Thyroid gland (tissue), 4 donors: ENCODE results near the gene RARG. TPM values are rescaled to one million over a fixed set of nuclear protein-coding genes. Genes with fewer than 3 reads are reported as not detected.

ENCODE experiments used
- DNase-seq, 2 donors: peaks; one replicate each; pipeline ENCODE4 v3.0.0-alpha.2; 2019
- H3K27ac ChIP-seq, 3 donors: fragments of 200-600 bp; sonication (generic); 1 replicate in 2 of 3; 2 replicates in 1 of 3; pipeline ENCODE4 v1.5.1; 2016 to 2019; ENCODE audit warnings: mild to moderate bottlenecking in 1 of 3, moderate library complexity in 1 of 3
- H3K27me3 ChIP-seq: fragments of 200-600 bp; sonication (generic); one replicate; pipeline ENCODE4 v1.5.1; 2019
- H3K36me3 ChIP-seq, 2 donors: fragments of 200-600 bp; sonication (generic); one replicate each; pipeline ENCODE4 v1.5.1; 2016 to 2019
- H3K4me1 ChIP-seq, 2 donors: fragments of 200-600 bp; sonication (generic); one replicate each; pipeline ENCODE4 v1.5.1; 2017 to 2019
- H3K4me3 ChIP-seq, 3 donors: fragments of 200-600 bp; sonication (generic); replicated peaks in 1 of 3; 1 replicate in 2 of 3; 2 replicates in 1 of 3; pipeline ENCODE4 v1.5.1; 2016; ENCODE audit warnings: mild to moderate bottlenecking in 1 of 3
- H3K9me3 ChIP-seq: fragments of 200-600 bp; sonication (generic); one replicate; pipeline ENCODE4 v1.5.1; 2017
- CTCF ChIP-seq, 6 experiments: fragments of 200-600 bp in 3 of 6; fragments of 450-650 bp in 3 of 6; sonication (generic) in 3 of 6; IDR thresholded peaks; one replicate each; pipeline ENCODE4 v1.5.1; 2016 to 2019; ENCODE audit warnings: antibody characterized with exemption in 6 of 6, mild to moderate bottlenecking in 2 of 6, inconsistent platforms in 1 of 6, moderate library complexity in 1 of 6
- POLR2A ChIP-seq, 2 donors: fragments of 450-650 bp; IDR thresholded peaks; one replicate each; pipeline ENCODE4 v1.6.1; 2017; ENCODE audit warnings: antibody characterized with exemption in 2 of 2, mild to moderate bottlenecking in 2 of 2, moderate library complexity in 1 of 2
- WGBS, 2 donors: methylation state at CpG; one replicate each; pipeline ENCODE4 v1.1.5; 2017; 5-methylcytosine and 5-hydroxymethylcytosine counted together
- intact Hi-C: fragments of 100-400 bp; cut with DNase I; formaldehyde crosslinking; loops from one replicate; pipeline ENCODE4 v1.15.1; 2023
- total RNA-seq, 4 donors: library from RNA; depleted of rRNA; stranded (reverse); fragments of >200 nt; gene quantifications; one replicate each; pipeline ENCODE4 v1.2.3, GENCODE V29; 2016

The RARG gene
- total RNA-seq, 4 donors from 2014 or later, result 13.6 to 27.7 (median 23.8) TPM

DNA sequence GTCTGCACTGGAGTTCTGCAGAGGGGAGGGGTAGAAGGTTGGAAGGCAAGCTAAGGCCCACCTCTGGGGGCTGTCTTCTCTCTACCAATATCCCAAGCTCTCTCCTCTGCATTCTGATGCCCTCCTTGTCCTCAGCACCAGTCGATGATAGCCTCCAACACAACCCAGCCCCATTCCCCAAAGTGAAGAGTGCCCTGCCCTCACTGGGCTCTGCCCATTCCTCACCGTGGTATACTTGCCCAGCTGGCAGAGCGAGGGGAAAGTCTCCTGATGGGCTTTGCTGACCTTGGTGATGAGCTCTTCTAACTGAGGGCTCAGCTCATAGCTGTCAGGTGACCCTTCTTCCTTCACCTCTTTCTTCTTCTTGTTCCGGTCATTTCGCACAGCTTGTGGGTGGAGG is 17.8 kb downstream of the RARG start:
- H3K9me3 ChIP-seq, result no peaks in the 10 kb centered on the region
- peaks cover 42 to 43% of the 10 kb centered on the region in 2 donors for H3K36me3 ChIP-seq
- peaks cover 1 to 36% of the 10 kb centered on the region in 2 donors for H3K4me1 ChIP-seq
- no peak overlapping the region for H3K4me3 ChIP-seq
- no peak for DNase-seq
- 82 to 83% methylated on average over 5 of the region's 5 CpGs for WGBS, 2 donors
- peak overlapping the region in 1 of 3 donors; percentile 43 for H3K27ac ChIP-seq
- H3K27me3 ChIP-seq, result no peaks in the 10 kb centered on the region
- no peak for TF ChIP-seq POLR2A (IDR thresholded peaks at IDR 0.05)
- TF ChIP-seq CTCF (IDR thresholded peaks at IDR 0.05), result no peak
- intact Hi-C loops, result loop anchor here (5.0 kb wide), 1 partner anchor 38 kb away; a partner anchor contains a TSS

GRCh38 chr12:53213348-53213747 is 18.7 kb downstream of the RARG start:
- H3K9me3 ChIP-seq, result no peaks in the 10 kb centered on the region
- peaks cover 0 to 28% of the 10 kb centered on the region in 2 donors for H3K4me1 ChIP-seq
- intact Hi-C loops, result loop anchor here (5.0 kb wide), 1 partner anchor 39 kb away; a partner anchor contains a TSS
- H3K36me3 ChIP-seq, result peaks cover 42 to 43% of the 10 kb centered on the region in 2 donors
- 17 to 22% methylated on average over 8 to 13 of the region's 14 CpGs for WGBS, 2 donors
- no peak overlapping the region for H3K27ac ChIP-seq
- H3K27me3 ChIP-seq, result no peaks in the 10 kb centered on the region
- DNase-seq, result peak; percentile 78 to 79
- TF ChIP-seq CTCF (IDR thresholded peaks at IDR 0.05) (peak; percentile 63 to 95 (median 92)), POLR2A (IDR thresholded peaks at IDR 0.05) (no peak)
- H3K4me3 ChIP-seq, result no peak overlapping the region

DNA sequence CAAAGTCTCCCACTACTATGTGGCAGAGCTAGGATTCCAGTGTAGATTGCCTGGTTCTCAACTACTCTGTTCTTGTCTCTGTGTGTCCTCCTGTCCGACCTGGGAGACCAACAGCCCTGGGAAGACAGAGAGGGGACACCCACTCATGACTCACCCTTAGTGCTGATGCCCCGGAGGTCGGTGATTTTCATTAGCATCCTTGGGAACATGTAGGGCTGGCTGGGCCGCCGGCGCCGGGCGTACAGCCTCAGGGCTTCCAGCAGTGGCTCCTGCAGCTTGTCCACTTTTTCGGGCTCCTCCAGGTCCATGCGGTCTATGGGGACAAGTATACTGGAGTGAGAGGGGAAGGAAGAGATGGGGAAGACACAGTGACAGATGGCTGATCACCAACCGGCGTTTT is 19.1 kb downstream of the RARG start:
- H3K9me3 ChIP-seq, result no peaks in the 10 kb centered on the region
- H3K4me1 ChIP-seq, result peaks cover 0 to 24% of the 10 kb centered on the region in 2 donors
- TF ChIP-seq CTCF (IDR thresholded peaks at IDR 0.05) (no peak), POLR2A (IDR thresholded peaks at IDR 0.05) (no peak)
- DNase-seq, result no peak
- intact Hi-C loops, result loop anchor here (5.0 kb wide), 1 partner anchor 39 kb away; a partner anchor contains a TSS
- H3K27me3 ChIP-seq, result no peaks in the 10 kb centered on the region
- H3K36me3 ChIP-seq, result peaks cover 42 to 43% of the 10 kb centered on the region in 2 donors
- H3K27ac ChIP-seq, result no peak overlapping the region
- H3K4me3 ChIP-seq, result no peak overlapping the region
- WGBS, 2 donors, result 43 to 60% methylated on average over 12 of the region's 12 CpGs

DNA sequence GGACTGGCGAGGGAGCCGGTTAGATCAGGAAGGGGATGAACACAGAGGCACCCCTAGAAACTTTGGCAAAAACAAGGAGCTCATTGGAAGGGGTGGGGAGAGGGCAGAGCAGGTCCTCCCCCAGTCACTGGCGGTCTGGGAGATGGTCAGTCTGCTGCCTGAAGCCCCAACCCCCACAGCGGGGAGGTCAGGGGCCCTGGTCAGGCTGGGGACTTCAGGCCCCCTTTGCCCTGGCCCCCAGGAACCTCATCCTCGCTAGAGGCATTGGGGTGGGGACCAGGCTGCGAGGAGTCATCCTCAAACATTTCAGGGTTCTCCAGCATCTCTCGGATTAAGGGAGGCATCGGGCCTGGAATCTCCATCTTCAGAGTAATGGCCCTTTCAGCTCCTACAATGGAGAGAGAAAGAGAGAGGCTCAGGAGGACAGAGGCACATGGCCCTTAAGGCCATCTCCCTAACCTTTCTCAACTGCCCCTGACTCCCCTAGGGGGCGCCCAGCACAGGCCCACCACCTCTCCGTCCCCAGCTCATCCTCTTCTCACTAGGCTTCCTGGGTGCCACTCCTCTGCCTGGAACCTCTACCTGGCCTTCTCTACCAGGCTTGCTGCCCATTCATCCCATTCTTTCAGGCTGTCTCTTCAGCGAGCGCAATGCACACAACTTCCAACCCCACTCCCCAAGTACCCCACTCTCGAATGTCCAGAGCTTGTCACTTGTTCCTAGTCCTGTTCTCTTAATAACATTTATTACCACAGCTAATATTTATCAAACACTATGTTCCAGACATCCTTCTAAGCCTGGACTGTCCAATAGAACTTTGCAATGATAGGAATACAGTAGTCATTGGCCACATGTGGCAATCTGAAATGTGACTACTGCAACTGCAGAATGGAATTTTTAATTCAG is 20.3 kb downstream of the RARG start:
- H3K27ac ChIP-seq, result no peak overlapping the region
- TF ChIP-seq CTCF (IDR thresholded peaks at IDR 0.05) (no peak), POLR2A (IDR thresholded peaks at IDR 0.05) (no peak)
- H3K4me1 ChIP-seq, result peaks cover 0 to 14% of the 10 kb centered on the region in 2 donors
- intact Hi-C loops, result loop anchor here (2.0 to 5.0 kb wide), 2 partner anchors 41 to 75 kb away; a partner anchor contains a TSS
- H3K36me3 ChIP-seq, result peaks cover 42 to 43% of the 10 kb centered on the region in 2 donors
- WGBS, 2 donors, result 88 to 94% methylated on average over 10 to 12 of the region's 13 CpGs
- no peaks in the 10 kb centered on the region for H3K9me3 ChIP-seq
- no peaks in the 10 kb centered on the region for H3K27me3 ChIP-seq
- DNase-seq, result no peak
- no peak overlapping the region for H3K4me3 ChIP-seq

DNA sequence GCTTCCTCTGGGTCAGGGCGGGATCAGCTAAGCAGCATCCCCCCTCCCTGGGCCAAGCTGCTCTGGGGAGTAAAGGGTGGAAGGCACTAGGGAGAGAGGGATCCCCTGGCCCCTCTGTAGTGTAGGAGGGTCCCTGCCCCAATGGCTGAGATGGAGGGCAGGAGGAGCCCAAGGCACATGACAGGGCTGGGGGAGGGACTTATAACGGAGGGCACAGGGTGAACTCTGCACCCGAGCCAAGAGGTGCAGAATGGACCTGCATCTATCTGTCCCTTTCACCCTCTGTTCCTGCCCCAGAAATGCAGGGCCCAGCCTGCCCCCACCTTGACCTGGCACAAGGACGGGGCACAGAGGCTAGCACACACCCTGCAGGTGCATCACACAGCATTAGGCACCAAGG is 21.2 kb downstream of the RARG start:
- peaks cover 42 to 43% of the 10 kb centered on the region in 2 donors for H3K36me3 ChIP-seq
- H3K27me3 ChIP-seq, result no peaks in the 10 kb centered on the region
- peaks cover 0 to 10% of the 10 kb centered on the region in 2 donors for H3K4me1 ChIP-seq
- no peak for TF ChIP-seq POLR2A (IDR thresholded peaks at IDR 0.05)
- no peak for TF ChIP-seq CTCF (IDR thresholded peaks at IDR 0.05)
- intact Hi-C loops, result loop anchor here (2.0 to 5.0 kb wide), 2 partner anchors 41 to 76 kb away; a partner anchor contains a TSS
- H3K4me3 ChIP-seq, result no peak overlapping the region
- H3K9me3 ChIP-seq, result no peaks in the 10 kb centered on the region
- DNase-seq, result no peak
- no peak overlapping the region for H3K27ac ChIP-seq
- 79 to 86% methylated on average over 4 of the region's 4 CpGs for WGBS, 2 donors
